Neutrophil (primary cell): Measurements from ENCODE around the gene KRT36.

Experiments used
- H3K27ac ChIP-seq: fragments of 200-600 bp; sonication (generic); 2 replicates; pipeline ENCODE4 v1.5.1; 2016; ENCODE audit warnings: mild to moderate bottlenecking, moderate library complexity
- H3K27me3 ChIP-seq: fragments of 200-600 bp; sonication (generic); 2 replicates; pipeline ENCODE4 v1.6.0; 2016; ENCODE audit warnings: mild to moderate bottlenecking
- H3K36me3 ChIP-seq: fragments of 200-600 bp; sonication (generic); 2 replicates; pipeline ENCODE4 v1.5.1; 2017
- H3K4me1 ChIP-seq, 2 experiments: fragments of 200-600 bp in 1 of 2; sonication (generic) in 1 of 2; 1 replicate in 1 of 2; 2 replicates in 1 of 2; pipeline versions ENCODE4 v1.5.1 to v1.6.1; 2013 to 2016; ENCODE audit warnings: low read depth in 1 of 2, low read length in 1 of 2, mild to moderate bottlenecking in 1 of 2, moderate library complexity in 1 of 2; ENCODE audit not compliant: control insufficient read depth in 1 of 2, insufficient read depth in 1 of 2
- H3K4me3 ChIP-seq, 2 experiments: fragments of 200-600 bp in 1 of 2; sonication (generic) in 1 of 2; 1 replicate in 1 of 2; 2 replicates in 1 of 2; pipeline ENCODE4 v1.5.1; 2013 to 2016; ENCODE audit warnings: low read depth in 1 of 2, low read length in 1 of 2, mild to moderate bottlenecking in 1 of 2, moderate library complexity in 1 of 2
- H3K9me3 ChIP-seq: fragments of 200-600 bp; sonication (generic); 2 replicates; pipeline ENCODE4 v1.5.1; 2016
- TF ChIP-seq, protein P1 (sequence below): fragments of 200-600 bp; sonication (generic); IDR thresholded peaks from 2 replicates; pipeline ENCODE4 v1.5.1; 2016; ENCODE audit warnings: antibody characterized with exemption

Gene KRT36

DNA sequence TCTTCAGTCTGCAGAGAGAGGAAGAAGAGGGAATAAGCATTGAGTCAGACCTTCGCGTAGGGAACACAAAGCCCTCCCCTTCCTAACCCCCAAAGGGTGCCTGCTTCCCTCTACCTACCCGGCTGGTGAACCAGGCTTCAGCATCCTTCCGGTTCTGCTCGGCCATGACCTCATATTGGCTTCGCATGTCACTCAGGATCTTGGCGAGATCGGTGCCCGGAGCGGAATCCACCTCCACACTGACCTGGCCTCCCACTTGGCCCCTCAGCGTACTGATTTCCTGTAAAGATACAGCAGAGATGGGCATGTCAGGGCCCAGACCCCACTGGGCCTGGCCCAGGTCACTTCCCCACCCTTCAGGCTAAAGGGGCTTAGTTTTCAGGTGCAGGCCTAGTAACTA, 34.6 kb upstream of the KRT36 start:
- H3K9me3 ChIP-seq: no peaks in the 10 kb centered on the region
- H3K4me1 ChIP-seq: peaks cover 0 to 13% of the 10 kb centered on the region in 2 experiments
- H3K4me3 ChIP-seq: no peak overlapping the region
- TF ChIP-seq, protein P1, sequence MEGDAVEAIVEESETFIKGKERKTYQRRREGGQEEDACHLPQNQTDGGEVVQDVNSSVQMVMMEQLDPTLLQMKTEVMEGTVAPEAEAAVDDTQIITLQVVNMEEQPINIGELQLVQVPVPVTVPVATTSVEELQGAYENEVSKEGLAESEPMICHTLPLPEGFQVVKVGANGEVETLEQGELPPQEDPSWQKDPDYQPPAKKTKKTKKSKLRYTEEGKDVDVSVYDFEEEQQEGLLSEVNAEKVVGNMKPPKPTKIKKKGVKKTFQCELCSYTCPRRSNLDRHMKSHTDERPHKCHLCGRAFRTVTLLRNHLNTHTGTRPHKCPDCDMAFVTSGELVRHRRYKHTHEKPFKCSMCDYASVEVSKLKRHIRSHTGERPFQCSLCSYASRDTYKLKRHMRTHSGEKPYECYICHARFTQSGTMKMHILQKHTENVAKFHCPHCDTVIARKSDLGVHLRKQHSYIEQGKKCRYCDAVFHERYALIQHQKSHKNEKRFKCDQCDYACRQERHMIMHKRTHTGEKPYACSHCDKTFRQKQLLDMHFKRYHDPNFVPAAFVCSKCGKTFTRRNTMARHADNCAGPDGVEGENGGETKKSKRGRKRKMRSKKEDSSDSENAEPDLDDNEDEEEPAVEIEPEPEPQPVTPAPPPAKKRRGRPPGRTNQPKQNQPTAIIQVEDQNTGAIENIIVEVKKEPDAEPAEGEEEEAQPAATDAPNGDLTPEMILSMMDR: no peak
- peaks cover 67% of the 10 kb centered on the region for H3K27me3 ChIP-seq
- H3K36me3 ChIP-seq: no peaks in the 10 kb centered on the region
- H3K27ac ChIP-seq: no peak overlapping the region

DNA sequence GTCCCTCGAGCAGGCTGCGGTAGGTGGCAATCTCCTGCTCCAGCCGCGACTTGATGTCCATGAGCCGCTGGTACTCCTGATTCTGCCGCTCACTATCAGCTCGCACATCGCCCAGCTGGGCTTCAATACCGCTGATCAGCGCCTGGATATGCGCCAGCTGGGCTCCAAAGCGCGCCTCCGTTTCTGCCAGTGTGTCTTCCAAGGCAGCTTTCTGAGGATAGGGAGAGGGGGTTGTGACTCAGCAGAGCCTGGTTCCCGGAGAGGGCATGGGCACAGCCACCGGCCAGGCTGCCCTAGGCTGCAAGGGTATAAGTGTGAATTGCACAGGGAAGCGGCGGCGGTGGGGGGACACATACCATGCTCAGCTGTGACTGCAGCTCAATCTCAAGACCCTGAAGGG, 34.1 kb upstream of the KRT36 start:
- Histone ChIP-seq H3K27ac (no peak overlapping the region), H3K27me3 (peaks cover 62% of the 10 kb centered on the region), H3K9me3 (no peaks in the 10 kb centered on the region), H3K36me3 (no peaks in the 10 kb centered on the region), H3K4me3 (no peak overlapping the region), H3K4me1 (peaks cover 0 to 13% of the 10 kb centered on the region in 2 experiments)
- TF ChIP-seq, protein P1: no peak

DNA sequence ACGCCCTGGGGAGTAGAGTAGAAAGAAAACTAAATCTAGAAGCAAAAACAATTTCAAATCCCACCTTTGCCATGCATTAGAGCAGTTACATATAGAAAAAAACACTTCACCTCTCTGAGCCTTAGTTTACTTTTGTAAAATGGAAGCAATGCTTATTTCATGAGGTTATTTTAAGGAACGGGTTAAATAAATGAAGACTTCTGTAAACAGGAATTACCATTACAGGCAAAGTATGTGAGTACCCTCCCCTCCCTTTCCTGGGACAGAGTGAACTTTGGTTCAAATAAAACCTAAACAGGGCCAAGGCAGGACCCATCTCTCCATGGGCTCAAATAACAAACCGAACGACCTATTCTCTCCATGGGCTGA, 33.5 kb upstream of the KRT36 start:
- Histone ChIP-seq H3K27me3 (peaks cover 56% of the 10 kb centered on the region), H3K4me3 (no peak overlapping the region), H3K4me1 (peaks cover 0 to 13% of the 10 kb centered on the region in 2 experiments), H3K36me3 (no peaks in the 10 kb centered on the region), H3K27ac (no peak overlapping the region), H3K9me3 (no peaks in the 10 kb centered on the region)
- TF ChIP-seq, protein P1: no peak

DNA sequence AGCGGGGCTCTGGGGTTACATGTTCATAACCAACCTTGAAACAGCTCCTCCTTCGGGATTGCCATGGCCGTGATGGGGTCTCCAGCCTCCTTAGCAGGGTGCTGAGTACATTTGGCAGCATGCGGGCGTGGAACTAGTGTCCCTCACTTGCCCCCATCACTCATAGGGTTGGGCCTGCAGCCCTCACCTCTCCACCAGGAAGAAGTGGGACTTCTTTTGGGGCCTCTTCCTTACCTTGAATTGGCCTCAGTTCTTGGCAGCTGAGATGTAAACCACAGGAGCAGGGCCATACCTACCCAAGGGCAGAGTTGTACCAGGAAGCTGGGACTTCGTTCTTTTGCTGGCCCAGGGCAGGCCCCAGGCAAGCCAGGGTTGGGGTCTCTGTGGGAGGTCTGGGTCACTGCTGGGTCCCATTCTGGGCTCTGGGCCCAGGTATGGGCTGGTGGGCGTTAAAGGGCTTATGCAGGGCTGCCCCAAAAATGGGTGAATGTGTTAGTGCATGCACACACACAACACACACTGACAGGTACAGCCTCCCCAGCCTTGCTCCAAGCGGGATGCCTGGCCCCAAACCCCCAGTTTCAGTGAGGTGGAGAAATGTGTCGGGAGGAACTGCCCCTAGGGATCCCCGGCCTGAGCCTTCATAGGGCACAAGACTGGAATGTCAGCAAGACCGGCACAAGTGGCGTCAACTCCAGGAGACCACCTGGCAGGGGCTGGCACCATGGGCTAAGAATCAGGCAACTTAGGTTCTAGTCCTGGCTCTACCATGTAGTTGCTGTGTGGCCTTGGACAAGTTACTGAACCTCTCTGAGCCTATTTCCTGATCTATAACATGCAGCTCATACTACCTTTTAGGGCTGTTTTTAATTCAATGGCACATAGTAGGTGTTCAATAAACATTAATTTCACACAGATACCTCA, 32.9 kb upstream of the KRT36 start:
- Histone ChIP-seq H3K27ac (no peak overlapping the region), H3K9me3 (no peaks in the 10 kb centered on the region), H3K27me3 (peaks cover 50% of the 10 kb centered on the region), H3K36me3 (no peaks in the 10 kb centered on the region), H3K4me3 (no peak overlapping the region), H3K4me1 (peaks cover 0 to 7% of the 10 kb centered on the region in 2 experiments)
- TF ChIP-seq, protein P1: no peak

DNA sequence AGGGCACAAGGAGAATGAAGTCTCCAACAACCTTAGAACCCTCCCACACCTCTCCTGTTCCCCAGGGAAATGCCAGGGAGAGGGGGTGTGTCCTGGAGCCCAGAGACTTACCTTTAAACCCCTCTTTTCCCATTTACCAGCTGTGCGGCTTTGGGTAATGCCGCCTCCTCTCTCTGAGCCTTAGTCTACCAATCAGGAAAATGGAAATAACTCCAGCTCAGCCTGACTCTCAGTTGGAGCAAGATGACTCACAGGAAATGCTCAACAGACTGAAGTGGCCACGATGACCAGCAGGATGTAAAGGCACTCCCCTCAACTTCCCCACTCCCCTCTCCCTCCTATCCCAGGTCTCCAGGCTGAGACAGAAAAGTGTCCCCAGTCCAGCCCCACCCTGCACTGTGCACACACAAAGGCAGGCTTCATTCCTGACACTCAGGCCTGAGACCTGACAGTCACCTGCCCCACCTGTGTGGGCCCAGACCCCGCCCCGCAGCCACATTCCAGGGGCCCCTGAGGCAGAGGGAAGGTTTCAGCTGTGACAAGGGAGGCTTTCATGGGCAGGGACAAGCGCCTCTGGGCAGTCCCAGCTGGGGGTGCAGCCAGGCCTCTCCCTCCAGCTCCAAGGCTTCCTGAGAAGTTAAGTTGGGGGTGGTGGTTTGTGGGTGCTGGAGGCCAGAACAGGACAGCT, 32.0 kb upstream of the KRT36 start:
- TF ChIP-seq, protein P1: no peak
- peaks cover 41% of the 10 kb centered on the region for H3K27me3 ChIP-seq
- H3K27ac ChIP-seq: no peak overlapping the region

More for the DNA sequence above, 32.0 kb upstream of the KRT36 start:
- H3K9me3 ChIP-seq: no peaks in the 10 kb centered on the region
- no peaks in the 10 kb centered on the region for H3K36me3 ChIP-seq
- no peak overlapping the region for H3K4me3 ChIP-seq
- H3K4me1 ChIP-seq: peaks cover 0 to 4% of the 10 kb centered on the region in 2 experiments
